Effector memory CD4-positive, alpha-beta T cell (primary cell): ENCODE data around the gene KRTCAP2.

Experiments
- DNase-seq, 3 donors: peaks; one replicate each; pipeline ENCODE4 v3.0.0-alpha.2; 2020
- H3K27ac ChIP-seq: 2 replicates; pipeline ENCODE4 v1.7.0; 2013; ENCODE audit warnings: mild to moderate bottlenecking, low read length, moderate library complexity; ENCODE audit not compliant: insufficient read depth, poor library complexity, severe bottlenecking
- H3K27me3 ChIP-seq: replicated peaks from 2 replicates; pipeline ENCODE4 v1.7.0; 2013; ENCODE audit warnings: mild to moderate bottlenecking, low read length; ENCODE audit not compliant: insufficient read depth, control insufficient read depth, poor library complexity, severe bottlenecking
- H3K36me3 ChIP-seq: 2 replicates; pipeline ENCODE4 v1.7.0; 2013; ENCODE audit warnings: mild to moderate bottlenecking, low read length, moderate library complexity; ENCODE audit not compliant: control insufficient read depth, insufficient read depth
- H3K4me1 ChIP-seq: 2 replicates; pipeline ENCODE4 v1.7.0; 2013; ENCODE audit warnings: low read length, mild to moderate bottlenecking; ENCODE audit not compliant: control insufficient read depth, insufficient read depth, poor library complexity, severe bottlenecking
- H3K4me3 ChIP-seq: 2 replicates; pipeline ENCODE4 v1.7.0; 2013; ENCODE audit warnings: low read length, low read depth, mild to moderate bottlenecking; ENCODE audit not compliant: insufficient read depth, poor library complexity, severe bottlenecking
- H3K9me3 ChIP-seq: 2 replicates; pipeline ENCODE4 v1.7.0; 2013; ENCODE audit warnings: mild to moderate bottlenecking, low read length, moderate library complexity; ENCODE audit not compliant: control insufficient read depth

Gene KRTCAP2

DNA sequence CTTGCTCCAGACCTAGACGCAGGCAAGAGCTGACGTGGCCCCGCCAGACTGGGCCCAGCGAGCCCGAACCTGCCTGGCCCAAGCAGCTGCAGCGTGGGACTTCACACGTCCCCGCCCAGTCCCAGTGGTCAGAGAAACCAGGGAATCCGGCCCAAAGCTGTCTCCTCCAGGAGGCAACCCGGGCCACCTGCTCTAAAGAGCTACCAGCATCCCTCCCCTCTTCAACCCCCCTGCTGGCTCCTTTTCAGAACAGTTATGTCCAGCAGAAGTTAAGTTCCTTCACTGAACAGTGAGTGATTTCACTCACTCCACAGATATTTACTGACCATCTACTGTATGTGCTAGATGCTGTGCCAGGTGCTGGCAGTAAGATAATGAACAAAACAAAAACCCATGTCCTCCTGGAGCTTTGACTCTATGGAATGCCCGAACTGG, 47.6 kb downstream of the KRTCAP2 start:
- H3K9me3 ChIP-seq, result no peaks in the 10 kb centered on the region
- H3K4me3 ChIP-seq, result no peak overlapping the region
- peaks cover 36% of the 10 kb centered on the region for H3K4me1 ChIP-seq
- no peaks in the 10 kb centered on the region for H3K36me3 ChIP-seq
- no peak overlapping the region for H3K27ac ChIP-seq
- DNase-seq, result no peak
- peaks cover 9% of the 10 kb centered on the region for H3K27me3 ChIP-seq

DNA sequence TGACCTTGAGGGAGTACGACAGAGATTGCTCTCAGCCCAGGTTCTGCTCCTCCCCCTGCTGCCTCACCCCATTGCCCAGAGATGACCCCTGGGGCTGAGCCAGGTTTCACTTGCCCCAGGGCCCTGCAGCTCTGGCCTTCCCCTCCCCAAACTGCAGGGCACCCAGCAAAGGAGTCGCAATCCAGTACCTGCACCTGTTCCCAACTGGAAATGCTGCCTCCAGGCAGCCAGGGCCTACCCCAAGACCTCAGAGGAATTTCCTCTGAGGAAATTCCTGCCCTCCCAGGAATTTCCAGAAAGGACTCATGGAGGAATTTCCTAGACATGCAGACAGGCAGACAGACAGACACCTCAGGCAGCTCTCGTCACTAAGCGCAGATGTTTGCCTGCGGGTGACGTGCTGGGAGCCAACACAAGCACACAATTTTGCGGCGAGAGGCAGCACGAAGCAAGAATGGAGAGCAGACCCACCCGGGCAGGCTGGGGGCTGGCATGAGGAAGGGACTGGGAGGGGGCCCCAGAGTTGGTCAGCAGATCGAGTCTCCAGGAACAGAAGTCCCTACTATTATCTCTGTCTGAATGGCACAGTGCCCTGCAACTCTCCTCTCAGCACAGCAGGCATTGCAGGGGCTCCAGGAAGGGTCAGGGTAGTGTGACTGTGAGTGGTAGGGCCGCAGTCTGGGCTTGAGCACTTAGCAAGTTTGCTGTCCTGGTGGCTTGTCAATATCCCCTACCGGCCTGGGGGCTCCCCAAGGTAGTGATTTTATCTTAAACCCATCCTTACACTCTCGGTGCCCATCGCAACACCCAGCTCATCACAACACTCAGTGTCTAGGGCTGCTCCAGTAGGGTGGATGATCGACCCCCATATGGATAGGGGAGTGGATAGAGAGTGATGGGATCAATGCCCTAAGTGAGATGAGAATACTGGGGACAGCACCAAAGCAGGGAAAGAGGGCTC, 48.3 kb downstream of the KRTCAP2 start:
- Histone ChIP-seq H3K27ac (no peak overlapping the region), H3K27me3 (peaks cover 9% of the 10 kb centered on the region), H3K9me3 (no peaks in the 10 kb centered on the region), H3K4me1 (peaks cover 34% of the 10 kb centered on the region), H3K36me3 (no peaks in the 10 kb centered on the region), H3K4me3 (no peak overlapping the region)
- no peak for DNase-seq

DNA sequence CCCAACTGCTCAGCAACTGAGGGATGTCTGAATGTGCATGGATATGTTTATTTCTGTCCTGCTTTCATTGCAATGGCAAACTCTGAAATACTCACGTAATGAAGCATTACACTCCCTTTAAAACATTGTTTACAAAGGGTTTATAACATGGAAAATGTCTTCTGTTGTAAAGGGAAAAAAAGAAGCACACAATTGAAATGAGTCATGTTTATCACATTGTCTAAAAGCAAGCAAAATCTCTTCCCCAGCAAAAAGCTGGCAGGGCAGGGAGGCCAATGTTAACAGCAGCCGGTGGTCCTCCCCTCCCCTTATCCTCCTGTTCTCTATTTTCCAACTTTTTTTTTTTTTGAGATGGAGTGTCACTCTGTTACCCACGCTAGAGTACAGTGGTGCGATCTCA, 49.3 kb downstream of the KRTCAP2 start:
- Histone ChIP-seq H3K9me3 (no peaks in the 10 kb centered on the region), H3K4me3 (no peak overlapping the region), H3K27me3 (peaks cover 9% of the 10 kb centered on the region), H3K36me3 (no peaks in the 10 kb centered on the region), H3K27ac (no peak overlapping the region), H3K4me1 (peaks cover 25% of the 10 kb centered on the region)
- no peak for DNase-seq

DNA sequence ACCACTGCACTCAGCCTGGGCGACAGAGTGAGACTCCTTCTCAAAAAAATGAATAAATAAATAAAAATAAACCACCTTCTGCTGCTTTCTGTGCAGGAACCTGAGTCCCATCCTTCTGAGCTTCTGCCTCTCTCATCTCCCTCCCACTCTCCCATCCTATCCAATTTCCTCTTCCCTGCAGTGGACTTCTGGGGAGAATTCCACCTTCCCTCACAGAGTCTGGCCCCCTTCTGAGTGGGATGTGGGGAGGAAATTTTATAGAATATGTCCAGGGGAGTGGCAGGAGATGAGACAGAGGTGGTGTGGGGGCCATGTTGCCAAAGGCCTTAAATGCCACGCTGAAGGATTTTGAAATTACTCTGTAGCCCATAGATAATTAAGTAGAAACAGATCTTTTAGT, 50.8 kb downstream of the KRTCAP2 start:
- no peak overlapping the region for H3K27ac ChIP-seq
- no peaks in the 10 kb centered on the region for H3K9me3 ChIP-seq
- H3K4me3 ChIP-seq, result no peak overlapping the region
- H3K27me3 ChIP-seq, result no peaks in the 10 kb centered on the region
- peaks cover 10% of the 10 kb centered on the region for H3K4me1 ChIP-seq
- no peak for DNase-seq
- no peaks in the 10 kb centered on the region for H3K36me3 ChIP-seq

DNA sequence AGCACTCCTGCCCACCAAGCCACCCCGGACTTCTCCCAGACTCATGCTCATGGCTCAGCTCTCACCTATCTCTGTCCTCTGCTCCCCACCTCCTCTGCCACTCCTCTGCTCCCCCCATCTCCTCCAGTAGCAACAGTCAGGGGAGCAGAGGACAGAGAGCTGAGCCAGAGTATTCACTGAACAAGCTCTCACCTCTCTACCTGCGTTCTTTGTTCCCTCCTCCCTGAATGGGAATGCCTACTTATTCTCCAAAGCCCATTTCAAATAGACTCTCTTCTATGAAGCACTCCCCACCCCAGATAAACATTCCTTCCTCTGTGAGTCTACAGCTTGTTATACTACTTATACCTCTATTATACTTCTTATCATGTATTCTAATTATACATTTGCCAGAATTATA, 51.9 kb downstream of the KRTCAP2 start:
- H3K9me3 ChIP-seq, result no peaks in the 10 kb centered on the region
- H3K27me3 ChIP-seq, result no peaks in the 10 kb centered on the region
- no peak overlapping the region for H3K27ac ChIP-seq

DNA sequence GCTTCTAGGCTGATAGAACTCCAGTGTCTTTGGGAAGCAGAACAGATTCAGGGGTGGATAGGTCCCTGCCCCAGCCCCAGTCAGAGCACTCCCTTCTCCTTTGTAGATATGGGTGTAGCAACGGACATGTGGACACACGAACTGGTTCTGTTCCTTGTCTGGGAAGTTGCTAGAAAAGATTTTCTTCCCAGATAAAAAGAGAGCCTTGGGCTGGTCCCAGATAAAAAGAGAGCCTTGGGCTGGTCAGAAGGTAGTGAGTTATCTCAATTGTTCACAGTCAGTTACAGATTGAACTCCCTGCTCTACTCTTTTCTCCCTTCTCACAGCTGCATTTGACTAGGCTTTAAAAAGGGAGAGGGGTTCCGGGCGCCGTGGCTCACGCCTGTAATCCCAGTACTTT, 52.9 kb downstream of the KRTCAP2 start:
- no peaks in the 10 kb centered on the region for H3K4me1 ChIP-seq
- DNase-seq, result no peak
- no peak overlapping the region for H3K27ac ChIP-seq
- H3K36me3 ChIP-seq, result no peaks in the 10 kb centered on the region
- H3K27me3 ChIP-seq, result no peaks in the 10 kb centered on the region
- no peak overlapping the region for H3K4me3 ChIP-seq
- no peaks in the 10 kb centered on the region for H3K9me3 ChIP-seq

More for the DNA sequence above, 51.9 kb downstream of the KRTCAP2 start:
- Histone ChIP-seq H3K4me1 (peaks cover under 1% of the 10 kb centered on the region), H3K36me3 (no peaks in the 10 kb centered on the region), H3K4me3 (no peak overlapping the region)
- DNase-seq, result no peak
